NCI-H1092 (cell line): ENCODE data around the gene ARHGEF37.
A peak's percentile ranks its signal among the peaks of the same experiment; 100 is the strongest.

ENCODE experiments used
- DNase-seq: peaks from one replicate; lab custom pipeline; 2025; lab: John Stamatoyannopoulos, UW

ARHGEF37 gene

DNA sequence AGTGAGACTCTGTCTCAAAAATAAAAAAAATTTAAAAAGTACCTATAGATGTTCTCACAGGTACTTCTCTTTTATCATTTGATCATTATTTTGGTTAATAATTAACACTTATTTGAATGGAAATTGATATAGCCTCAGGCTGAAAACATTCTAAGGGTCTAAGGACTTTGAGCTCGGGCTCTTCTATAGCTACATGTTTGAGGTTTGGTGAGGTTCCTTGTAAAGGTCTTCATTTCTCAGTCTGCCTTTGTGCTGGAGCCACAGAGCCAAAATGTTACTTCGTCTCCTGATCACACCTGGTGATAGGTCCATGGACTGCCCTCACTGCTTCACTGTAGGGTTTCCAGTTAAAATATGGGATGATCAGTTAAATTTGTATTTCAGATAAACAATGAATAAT, 22.6 kb downstream of the ARHGEF37 start:
- DNase-seq = no peak

DNA sequence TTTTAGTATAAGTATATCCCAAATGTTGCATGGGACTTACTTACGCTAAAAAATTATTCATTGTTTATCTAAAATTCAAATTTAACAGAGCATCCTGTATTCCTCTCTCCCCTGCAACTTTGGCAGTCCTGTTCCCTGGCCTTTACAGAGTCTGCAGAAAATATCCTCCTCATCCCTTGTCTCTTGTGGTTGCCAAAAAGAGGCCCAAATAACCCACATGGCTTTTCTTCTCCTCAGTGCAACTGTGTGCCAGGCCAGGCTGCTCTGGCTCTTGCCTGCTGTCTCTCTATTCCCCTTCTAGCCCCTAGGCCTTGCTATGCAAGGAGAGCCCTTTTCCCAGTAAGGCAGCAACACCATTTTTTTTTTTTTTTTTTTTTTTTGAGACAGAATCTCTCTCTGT, 23.0 kb downstream of the ARHGEF37 start:
- no peak for DNase-seq

DNA sequence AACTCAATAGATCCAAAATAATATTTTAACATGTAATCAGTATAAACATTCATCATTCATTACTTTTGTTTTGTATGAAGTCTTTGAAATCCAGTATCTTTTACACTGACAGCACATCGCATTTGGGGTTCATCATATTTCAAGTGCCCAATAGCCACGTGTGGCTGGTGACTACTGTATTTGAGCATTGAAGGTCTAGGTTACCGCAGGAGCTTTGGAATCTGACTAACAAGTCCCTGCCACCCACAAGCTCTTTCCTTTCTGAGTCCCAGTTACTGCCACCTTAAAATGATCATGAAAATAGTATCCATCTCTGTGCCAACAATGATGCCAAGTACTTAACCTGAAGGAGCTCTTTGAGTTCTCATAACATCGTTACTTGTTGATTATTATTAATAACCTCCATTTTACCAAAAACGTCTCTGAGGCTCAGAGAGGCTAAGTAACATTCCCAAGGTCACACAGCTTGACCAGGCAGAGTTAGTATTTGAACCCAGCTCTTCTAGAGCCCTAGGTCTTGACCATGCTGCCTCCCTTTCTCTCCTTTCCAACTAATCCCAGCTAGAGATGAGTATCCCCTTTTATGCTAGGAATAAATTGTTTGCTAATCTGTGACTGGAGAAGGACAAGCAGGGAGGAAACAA, 24.2 kb downstream of the ARHGEF37 start:
- DNase-seq = no peak

DNA sequence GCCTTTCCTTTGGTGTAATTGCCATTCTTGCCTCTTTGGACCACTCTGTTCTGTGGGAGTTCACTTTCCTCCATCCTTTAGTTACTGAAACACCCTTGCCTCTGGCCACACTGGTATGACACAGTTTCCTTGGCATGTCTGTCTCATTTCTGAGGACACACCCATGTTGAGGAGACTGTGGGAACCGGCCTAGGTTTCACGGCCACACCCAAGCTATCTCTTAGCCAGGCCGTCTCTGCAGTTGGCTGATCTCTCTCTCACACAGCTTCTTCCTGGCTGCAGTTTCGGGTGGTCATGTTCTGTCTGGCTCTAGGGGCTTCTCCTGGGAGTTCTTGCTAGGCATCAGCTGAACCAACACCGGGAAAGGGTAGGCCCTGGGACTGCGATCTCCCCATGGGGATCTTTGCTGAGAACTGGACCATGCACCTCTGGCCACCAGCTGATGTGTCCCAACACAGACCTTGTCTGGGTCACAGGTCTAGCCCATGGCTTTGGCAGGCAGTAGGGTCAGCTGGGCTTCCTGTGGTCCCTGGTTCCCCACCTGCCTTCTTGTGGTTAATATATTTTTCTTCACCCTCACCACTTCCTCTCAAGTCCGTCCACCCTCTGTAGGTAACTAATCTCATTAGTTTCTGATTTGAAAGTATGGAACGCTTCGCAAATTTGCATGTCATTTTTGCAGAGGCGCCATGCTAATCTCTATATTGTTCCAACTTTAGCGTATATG, 24.9 kb downstream of the ARHGEF37 start:
- no peak for DNase-seq

DNA sequence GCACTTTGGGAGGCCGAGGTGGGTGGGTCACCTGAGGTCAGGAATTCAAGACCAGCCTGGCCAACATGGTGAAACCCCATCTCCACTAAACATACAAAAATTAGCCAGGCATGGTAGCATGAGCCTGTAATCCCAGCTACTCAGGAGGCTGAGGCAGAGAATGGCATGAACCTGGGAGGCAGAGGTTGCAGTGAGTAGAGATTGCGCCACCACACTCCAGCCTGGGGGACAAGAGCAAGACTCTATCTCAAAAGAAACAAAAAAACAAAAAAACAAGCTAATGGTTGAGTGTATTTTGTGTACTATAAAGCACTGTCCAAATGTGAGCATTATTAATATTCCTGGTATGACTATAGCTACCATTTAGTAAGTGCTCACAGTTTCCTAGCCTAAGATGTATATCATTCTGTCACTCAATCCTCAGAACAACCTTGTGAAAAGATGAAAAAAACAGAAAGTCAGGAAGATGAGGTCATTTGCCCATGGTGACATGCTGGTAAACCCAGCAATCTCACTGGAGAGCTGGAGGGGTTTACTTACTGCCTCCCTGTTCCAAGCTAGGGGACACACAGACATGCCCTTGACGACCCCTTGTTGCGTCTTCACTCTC, 27.7 kb downstream of the ARHGEF37 start:
- DNase-seq = no peak

DNA sequence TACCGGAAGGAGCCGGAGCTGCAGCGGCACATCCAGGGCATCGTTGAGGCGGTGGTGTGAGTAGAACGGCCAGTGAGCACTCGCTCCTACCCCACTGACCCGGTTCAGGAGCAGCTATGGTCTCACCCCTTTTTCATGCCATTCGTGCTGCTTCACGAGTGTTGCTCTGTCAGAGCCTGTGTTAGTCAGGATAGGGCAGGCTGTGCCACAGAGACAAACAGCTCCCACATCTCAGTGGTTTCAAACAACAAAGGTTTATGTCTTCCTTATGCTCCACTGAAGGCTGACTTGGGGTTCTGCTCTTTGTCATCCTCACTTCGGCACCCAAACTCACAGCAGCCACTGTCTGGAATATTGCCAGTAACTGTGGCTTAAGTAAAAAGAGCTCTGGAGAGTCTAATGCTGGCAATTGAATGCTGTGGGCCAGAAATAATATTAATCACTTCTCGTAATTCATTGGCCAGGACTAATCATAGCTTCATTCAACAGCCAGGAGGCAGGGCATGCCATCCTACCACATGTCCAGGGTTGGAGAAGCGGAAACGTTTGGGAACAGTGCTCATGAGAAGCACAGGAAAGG, 28.4 kb downstream of the ARHGEF37 start:
- no peak for DNase-seq

DNA sequence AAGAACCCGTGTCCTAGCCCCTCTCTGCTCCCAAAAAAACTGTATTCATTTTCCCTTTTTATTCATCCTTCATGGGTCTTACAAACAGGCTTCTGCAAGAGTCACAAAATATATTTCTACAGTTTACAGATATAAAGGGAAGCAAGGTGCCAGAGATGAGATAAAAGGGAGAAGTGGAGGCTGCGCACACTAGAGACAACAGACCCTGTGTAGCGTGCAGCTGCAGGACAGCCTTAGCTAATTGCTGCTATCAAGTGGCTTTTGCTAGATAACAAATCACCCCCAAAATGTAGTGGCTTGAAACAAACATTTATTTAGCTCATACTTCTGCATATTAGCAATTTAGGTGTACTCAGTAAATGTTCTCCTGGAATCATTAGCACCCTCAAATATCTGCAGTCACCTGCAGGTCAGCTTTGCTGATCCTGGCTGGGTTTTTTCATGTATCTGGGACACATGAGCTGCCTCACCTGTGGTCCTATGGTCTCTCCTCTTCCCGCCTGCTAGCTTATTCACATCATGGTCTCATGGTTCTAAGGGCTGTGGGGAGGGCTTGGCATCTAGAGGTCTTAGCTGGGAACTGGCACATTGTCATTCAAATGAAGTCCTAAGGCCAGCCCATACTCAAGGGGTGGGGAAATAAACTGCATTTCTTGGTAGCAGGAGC, 29.4 kb downstream of the ARHGEF37 start:
- no peak for DNase-seq

DNA sequence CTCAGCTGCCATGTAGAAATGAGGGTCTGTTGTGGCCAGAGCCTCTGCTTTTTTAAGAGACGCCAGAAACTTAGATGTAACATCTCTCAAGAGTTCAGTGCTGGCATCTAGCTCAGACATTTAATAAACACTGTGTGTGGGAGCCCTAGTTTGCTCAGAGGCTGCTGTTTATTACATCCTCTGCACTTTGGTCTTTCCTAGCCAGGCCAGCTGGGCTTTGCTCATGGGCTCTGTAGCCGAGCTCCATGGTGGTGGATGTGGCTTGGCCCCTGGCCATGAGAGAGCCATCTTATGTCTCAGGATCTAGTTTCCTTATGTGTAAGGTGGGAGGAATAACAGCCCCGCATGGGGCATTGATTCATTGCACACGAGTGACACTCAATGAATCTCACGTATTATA, 30.0 kb downstream of the ARHGEF37 start:
- no peak for DNase-seq

DNA sequence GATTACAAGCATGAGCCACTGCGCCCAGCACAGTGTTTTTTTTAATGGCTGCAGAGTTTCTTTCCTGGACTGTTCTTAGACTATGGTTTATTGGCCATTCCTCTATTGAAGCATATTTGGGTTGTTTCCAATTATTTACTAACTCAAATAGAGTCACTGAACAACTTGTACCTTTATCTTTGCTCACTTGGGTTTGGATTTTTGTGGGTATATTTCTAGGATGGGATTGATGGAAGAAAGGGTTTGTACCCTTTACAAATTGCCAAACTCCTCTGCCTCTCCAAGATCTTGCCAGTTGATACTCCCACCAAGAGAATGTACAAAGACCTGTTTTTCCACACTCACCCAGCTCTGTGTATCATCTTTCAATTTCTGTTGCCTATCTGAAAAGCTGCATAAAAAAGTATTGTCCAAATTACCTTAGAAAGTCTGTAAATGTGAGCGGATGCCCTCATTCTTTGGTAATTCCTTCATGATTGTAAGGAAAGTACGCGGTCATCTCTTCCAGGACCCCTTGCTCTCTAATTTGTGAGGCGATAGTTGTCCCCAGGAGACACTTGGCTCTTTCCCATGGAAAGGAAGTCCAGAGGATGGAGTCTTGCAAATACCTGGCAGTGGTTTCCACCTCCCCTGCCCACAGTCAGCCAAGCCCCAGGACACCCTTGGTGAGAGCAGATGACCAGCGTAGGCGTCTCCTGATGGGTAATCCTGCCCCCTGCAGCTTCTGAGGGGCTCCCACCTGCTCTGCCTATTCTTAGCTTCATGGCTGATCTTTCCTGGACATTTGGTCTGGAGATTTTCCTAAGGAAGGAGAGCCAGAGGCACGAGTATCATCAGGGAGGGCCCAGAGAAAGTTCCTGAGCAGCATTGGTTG, 33.0 kb downstream of the ARHGEF37 start:
- DNase-seq = no peak

DNA sequence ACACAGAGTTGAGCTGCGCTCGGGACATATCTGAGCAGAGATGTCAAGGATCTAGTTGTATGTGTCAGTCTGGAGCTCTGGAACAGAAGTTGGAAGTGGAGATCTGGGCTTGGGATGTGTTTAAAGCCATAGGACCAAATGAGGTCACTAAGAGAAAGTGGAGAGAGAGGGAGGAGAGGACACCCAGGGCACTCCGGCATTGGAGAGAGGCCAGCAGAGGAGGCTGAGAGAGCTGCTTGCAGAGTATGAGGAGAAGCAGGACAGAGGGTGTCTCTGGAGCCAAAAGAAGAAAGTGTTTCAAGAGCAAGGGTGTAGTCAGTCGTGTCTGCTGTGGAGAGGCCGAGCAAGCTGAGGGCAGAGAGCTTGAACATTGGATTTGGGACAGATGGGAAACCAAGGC, 34.7 kb downstream of the ARHGEF37 start:
- no peak for DNase-seq

DNA sequence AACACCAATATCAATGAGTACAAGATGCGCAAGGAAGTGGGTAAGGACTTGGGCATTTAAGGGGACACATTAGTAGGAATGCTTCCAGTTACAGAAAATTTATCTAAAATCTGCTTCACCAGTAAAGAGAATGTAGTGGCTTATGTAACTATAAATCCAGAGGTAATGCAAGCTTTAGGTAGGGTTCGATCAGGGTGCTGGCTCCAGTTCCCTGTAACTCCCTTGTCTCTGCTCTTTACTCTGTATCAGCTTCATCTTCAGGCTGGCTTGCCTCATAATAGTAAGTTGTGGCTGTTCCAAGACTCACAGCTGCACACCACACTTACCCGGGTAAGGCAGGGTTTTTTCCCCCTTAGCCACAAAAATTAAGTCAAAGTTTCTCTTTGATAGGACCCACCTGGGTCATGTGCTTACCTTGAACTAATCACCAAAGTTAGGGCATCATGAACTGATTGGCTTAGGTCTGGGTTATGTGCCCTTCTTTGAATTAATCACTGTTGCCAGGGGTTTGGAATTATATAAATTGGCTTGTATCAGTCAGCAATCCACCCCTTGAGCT, 35.5 kb downstream of the ARHGEF37 start:
- no peak for DNase-seq

DNA sequence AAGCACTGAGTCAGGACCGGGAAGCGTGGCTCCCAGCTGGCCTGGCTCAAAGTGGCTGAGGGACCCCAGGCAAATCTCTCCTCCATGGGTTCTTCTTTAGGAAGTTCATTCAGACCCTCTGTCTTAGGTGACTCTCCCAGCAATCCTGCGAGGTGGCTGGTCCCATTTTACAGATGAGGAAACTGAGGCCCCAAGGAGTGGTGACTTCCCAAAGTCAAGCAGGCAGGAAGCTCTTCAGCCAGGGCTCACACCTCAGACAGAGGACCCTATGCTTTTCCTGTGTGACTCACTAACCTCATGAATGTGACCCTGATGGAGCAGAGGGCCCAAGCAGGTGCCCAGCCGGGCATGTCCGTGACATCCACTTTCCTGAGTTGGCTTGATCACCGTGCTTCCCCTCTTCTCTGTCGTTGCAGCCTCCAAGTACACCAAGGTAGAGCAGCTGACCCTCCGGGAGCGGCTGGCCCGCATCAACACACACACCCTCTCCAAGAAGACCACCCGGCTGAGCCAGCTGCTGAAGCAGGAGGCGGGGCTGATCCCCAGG, 36.5 kb downstream of the ARHGEF37 start:
- no peak for DNase-seq

DNA sequence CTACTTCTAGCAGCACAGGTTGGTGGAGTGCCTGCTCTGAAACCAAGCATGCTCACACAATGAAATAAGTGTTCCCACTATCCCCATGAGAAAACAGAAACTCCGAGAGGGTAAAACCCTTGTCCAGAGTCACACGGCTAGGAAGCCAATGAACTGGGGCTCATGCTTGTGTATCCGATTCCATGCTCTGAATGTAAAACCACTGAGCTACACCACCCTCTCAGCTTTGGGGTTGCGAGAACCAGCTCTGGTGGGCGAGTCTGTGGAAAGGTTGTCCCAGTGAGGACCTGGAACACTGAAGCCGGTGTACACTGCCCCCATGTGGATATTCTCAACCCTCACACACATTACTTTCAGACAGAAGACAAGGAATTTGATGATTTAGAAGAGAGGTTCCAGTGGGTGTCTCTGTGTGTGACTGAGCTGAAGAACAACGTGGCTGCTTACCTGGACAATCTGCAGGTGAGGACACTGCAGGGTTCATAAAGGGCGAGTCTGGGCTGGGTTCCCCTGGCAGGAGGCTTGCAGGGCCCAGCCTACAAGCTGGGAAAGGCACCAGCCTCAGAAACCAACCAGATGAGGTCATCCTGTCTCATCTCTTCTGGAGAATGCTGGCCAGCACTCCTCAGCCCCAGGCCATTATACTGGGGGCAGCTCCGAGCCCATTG, 37.4 kb downstream of the ARHGEF37 start:
- peak; percentile 12 for DNase-seq

DNA sequence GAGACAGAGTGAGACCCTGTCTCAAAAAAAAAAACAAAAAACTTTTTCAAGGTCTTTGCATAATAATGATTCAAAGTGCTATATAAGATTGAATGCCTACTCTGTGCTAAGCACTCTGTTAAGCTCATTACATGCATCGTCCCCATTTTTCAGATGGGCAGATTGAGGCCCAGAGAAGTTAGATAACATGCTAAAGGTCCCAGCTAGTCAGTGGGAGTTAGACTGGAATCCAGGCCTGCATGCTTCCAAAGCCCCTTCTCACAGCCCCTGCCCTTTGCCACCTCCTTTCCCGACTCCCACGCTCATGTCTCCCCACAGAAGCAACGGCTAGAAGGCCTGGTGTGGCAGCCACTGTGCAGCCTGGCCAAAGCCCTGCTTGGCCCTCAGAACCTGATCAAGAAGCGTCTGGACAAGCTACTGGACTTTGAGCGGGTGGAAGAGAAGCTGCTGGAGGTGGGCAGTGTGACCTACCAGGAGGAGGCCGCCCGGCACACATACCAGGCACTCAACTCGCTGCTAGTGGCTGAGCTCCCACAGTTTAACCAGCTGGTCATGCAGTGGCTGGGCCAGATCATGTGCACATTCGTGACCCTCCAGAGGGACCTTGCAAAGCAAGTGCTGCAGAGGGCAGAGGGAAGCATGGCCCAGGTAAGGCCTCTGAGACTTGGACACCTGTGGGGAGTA, 40.3 kb downstream of the ARHGEF37 start:
- no peak for DNase-seq

DNA sequence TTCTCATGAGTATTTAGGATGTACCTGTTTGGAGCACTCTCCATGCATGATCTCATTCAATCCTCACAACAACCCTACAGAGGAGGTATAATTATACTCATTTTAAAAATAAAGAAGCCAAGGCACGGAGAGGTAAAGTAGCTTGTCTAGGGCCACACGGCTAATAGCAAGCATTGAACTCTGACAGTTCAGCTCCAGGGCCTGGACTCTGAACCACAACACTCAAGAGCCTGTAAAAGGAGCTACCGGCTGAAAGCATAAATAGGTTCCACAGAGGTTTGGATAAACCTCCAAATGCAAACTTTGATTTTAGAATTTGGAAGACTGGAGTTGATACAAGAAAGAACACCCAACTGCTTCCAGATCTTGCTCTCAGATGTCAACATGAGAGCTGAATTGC, 41.2 kb downstream of the ARHGEF37 start:
- no peak for DNase-seq

DNA sequence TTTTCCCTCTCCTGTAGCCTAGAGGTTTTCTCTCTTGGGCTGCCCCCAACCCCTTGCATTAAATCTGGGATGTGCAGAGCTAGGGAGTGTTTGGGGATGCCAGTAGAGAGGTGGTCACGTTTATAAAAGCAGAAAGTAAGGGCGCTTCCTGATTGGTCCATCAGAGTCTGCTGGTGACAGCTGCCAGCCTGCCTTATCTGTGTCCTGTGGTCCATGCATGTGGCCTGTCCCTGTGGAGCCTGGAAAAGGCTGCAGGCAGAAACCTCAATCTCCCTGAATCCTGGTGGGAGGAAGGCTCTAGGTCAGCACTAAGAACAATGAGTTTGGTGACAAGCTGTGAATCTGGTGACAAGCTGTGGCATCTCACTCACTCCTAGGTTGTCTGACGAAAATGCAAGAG, 42.2 kb downstream of the ARHGEF37 start:
- no peak for DNase-seq

DNA sequence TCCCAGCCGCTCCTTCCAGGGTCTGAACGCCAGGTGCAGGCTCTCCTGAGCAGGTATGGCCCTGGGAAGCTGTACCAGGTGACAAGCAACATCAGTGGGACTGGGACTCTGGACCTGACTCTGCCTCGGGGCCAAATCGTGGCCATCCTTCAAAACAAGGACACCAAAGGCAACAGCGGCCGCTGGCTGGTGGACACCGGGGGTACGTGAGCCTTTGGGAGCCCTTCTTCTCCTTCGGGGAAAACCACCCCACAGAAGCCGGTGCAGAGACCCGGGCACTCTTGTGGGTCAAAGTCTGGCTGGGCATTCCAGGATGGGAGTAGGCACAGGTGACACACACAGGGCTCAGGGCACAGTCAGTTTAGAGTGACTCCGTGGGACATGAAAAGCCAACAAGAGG, 45.8 kb downstream of the ARHGEF37 start:
- DNase-seq = no peak

DNA sequence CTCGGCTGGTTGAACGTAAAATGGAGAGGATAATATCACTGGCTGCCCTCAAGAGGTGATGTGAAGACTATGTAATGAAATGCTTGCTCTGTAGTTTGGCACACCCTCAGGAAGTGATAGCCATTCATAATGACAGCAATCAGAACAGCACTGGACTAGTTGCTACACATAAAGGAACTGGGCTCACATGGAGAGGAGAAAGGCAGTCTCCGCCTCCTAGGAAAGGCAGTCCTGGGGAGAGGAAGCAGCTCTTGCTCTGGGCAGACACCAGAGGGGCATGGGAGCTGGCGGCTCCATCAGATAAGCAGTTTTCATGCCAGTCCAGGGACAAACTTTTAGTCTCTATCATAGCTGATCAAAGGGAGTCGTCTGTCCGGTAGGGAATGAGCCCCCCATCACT, 46.9 kb downstream of the ARHGEF37 start:
- DNase-seq = no peak

DNA sequence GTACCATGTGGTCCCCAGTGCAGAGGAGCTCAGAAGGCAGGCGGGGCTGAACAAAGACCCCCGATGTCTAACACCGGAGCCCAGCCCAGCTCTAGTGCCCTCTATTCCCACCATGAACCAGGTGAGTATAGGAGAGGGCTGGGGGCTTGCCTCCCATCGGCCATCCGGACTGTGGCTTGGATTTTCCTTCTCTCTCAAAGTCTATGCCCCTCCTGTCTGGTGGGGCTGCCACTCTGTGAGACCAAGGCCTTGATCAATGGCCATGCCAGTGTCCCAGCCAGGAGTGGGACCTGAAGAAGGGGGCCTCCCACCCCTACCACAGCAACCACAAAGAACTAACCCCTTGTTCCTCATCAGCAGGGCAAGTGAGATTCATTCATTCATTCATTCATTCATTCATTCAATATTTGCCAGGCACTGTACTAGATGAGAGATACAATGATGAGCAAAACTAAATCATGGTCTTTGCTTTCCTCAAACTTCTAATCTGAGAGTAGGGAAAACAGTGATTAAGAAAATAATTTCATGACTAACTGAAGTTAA, 47.6 kb downstream of the ARHGEF37 start:
- DNase-seq = no peak

DNA sequence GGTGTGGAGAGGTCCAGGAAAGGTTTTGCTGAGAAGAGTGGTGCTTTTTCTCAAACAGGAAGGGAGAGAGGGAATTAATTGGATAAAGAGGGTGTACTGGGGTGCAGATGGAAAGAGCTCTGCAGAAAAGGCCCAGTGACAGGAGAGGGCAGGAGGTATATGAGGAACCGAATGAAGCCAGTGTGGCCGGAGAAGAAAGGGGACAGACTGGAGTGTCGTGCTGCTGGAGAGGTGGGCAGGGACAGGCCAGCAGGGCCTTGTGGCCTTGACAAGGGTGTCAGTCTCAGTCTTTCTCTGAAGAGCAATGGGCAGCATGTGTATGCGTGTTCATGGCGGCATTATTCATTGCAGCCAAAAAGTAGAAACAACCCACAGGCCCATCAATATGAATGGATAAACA, 48.1 kb downstream of the ARHGEF37 start:
- DNase-seq = no peak
